ENCODE results near the gene RCVRN.

- TF ChIP-seq CTCF (conservative IDR thresholded peaks at IDR 0.05; ENCODE audit: low read depth, low read length) (no peak), RAD21 (IDR thresholded peaks at IDR 0.05; ENCODE audit: low read length) (no peak), MXI1 (IDR thresholded peaks at IDR 0.05; ENCODE audit: borderline replicate concordance, low read depth, low read length) (no peak), POLR2A (IDR thresholded peaks at IDR 0.05; ENCODE audit: low read depth, low read length) (no peak), RFX5 (IDR thresholded peaks at IDR 0.05; ENCODE audit: low read depth, low read length) (no peak), SMC3 (IDR thresholded peaks at IDR 0.05; ENCODE audit: low read depth, low read length) (no peak), CEBPB (IDR thresholded peaks at IDR 0.05; ENCODE audit: low read depth, low read length) (no peak)
Observed at GRCh38 chr17:9908649-9909042, 3.6 kb upstream of the RCVRN start.

All from IMR-90 (cell line).